HL-60 (cell line): Measurements from ENCODE around the gene KHNYN.

Source experiments
- DNase-seq, 2 experiments: peaks; one replicate each; pipeline ENCODE4 v3.0.0-alpha.2; 2010 to 2020; ENCODE audit warnings: low read depth in 1 of 2, low spot score in 1 of 2
- H3K27ac ChIP-seq: fragments of 250-450 bp; sonication (Bioruptor Pico); replicated peaks from 2 replicates; pipeline ENCODE4 v1.5.1; 2020; ENCODE audit warnings: mild to moderate bottlenecking, moderate library complexity
- H3K27me3 ChIP-seq: fragments of 250-450 bp; sonication (Bioruptor Pico); 2 replicates; pipeline ENCODE4 v1.5.1; 2021; ENCODE audit warnings: mild to moderate bottlenecking, moderate library complexity; ENCODE audit not compliant: insufficient read depth, poor library complexity, severe bottlenecking
- H3K4me3 ChIP-seq: replicated peaks from 2 replicates; pipeline ENCODE4 v1.5.1; 2011; ENCODE audit warnings: mild to moderate bottlenecking, control low read depth, low read length; ENCODE audit not compliant: insufficient read depth
- GABPA ChIP-seq: IDR thresholded peaks from 2 replicates; pipeline ENCODE4 v1.6.1; 2012; ENCODE audit warnings: low read depth
- POLR2AphosphoS5 ChIP-seq: IDR thresholded peaks from 2 replicates; pipeline ENCODE4 v1.6.1; 2012; ENCODE audit warnings: low read depth
- SPI1 ChIP-seq: IDR thresholded peaks from 2 replicates; pipeline ENCODE4 v1.6.1; 2012; ENCODE audit warnings: low read depth, mild to moderate bottlenecking, borderline replicate concordance
- TF ChIP-seq, protein P1 (sequence below): IDR thresholded peaks from 2 replicates; pipeline ENCODE4 v1.6.1; 2012; ENCODE audit warnings: low read depth; ENCODE audit not compliant: insufficient replicate concordance
- TF ChIP-seq, protein P2 (sequence below): IDR thresholded peaks from one replicate; pipeline ENCODE4 v1.5.1; 2011; ENCODE audit warnings: low read length, control low read depth, inconsistent platforms; ENCODE audit not compliant: insufficient read depth

Gene KHNYN

DNA sequence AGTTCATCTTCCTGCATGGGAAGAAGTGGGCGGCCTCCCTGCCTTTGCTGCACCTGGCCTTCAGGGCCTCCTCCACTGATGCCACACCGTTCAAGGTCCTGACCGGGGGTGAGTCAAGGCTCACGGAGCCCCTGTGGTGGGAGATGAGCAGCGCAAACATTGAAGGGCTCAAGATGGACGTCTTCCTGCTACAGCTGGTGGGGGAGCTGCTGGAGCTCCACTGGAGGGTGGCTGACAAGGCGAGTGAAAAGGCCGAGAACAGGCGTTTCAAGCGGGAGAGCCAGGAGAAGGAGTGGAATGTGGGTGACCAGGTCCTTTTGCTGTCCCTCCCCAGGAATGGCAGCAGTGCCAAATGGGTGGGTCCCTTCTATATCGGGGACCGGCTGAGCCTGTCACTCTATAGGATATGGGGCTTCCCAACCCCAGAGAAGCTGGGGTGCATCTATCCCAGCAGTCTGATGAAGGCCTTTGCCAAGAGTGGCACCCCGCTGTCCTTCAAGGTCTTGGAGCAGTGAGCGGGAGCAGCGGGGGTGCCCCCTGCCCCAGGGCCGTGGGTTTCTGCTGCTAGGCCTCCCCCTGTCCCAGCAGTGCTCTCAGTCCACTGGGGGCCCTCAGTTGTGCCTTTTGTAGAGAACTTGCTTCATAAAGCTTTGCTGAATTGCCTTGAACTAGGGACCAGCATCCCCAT is 12.7 kb upstream of the KHNYN start:
- H3K27ac ChIP-seq = no peak overlapping the region

DNA sequence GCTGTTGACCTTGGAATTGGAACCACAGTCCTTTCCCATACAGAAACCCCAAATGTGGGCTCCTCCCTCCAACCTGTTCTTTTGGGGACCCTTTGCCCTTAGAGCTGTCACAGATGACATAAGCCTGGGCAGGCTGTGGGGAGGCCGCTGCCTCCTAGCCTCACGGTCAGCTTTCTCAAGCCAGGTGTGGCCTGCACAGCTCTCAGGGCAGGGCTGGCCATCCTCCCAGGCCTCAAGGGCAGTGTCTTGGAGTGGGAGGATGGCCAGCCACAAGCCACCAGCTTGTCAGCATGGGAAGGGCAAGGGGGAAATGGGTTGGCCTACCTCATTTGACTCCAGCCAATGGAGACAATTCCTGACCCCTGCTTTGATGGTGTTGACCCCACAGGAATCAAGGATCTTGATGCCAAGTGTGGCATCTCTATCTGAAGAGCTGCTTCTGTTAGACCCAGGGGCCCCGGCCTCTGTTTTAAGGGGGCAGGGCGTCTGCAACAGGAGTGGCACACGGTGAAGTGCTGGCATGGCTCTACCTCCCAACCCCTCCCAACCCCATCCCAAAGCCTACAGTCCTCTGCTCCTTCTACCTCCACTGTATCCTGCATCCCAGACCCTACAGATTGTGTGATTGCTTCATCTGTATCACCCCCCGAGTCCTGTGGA is 11.8 kb upstream of the KHNYN start:
- H3K27me3 ChIP-seq = no peaks in the 10 kb centered on the region
- no peak overlapping the region for H3K4me3 ChIP-seq
- no peak overlapping the region for H3K27ac ChIP-seq
- DNase-seq = no peak
- TF ChIP-seq POLR2AphosphoS5 = no peak
- TF ChIP-seq SPI1 = no peak
- TF ChIP-seq, protein P1, sequence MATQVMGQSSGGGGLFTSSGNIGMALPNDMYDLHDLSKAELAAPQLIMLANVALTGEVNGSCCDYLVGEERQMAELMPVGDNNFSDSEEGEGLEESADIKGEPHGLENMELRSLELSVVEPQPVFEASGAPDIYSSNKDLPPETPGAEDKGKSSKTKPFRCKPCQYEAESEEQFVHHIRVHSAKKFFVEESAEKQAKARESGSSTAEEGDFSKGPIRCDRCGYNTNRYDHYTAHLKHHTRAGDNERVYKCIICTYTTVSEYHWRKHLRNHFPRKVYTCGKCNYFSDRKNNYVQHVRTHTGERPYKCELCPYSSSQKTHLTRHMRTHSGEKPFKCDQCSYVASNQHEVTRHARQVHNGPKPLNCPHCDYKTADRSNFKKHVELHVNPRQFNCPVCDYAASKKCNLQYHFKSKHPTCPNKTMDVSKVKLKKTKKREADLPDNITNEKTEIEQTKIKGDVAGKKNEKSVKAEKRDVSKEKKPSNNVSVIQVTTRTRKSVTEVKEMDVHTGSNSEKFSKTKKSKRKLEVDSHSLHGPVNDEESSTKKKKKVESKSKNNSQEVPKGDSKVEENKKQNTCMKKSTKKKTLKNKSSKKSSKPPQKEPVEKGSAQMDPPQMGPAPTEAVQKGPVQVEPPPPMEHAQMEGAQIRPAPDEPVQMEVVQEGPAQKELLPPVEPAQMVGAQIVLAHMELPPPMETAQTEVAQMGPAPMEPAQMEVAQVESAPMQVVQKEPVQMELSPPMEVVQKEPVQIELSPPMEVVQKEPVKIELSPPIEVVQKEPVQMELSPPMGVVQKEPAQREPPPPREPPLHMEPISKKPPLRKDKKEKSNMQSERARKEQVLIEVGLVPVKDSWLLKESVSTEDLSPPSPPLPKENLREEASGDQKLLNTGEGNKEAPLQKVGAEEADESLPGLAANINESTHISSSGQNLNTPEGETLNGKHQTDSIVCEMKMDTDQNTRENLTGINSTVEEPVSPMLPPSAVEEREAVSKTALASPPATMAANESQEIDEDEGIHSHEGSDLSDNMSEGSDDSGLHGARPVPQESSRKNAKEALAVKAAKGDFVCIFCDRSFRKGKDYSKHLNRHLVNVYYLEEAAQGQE = no peak
- TF ChIP-seq GABPA = no peak

More for the DNA sequence above, 12.7 kb upstream of the KHNYN start:
- TF ChIP-seq, protein P2, sequence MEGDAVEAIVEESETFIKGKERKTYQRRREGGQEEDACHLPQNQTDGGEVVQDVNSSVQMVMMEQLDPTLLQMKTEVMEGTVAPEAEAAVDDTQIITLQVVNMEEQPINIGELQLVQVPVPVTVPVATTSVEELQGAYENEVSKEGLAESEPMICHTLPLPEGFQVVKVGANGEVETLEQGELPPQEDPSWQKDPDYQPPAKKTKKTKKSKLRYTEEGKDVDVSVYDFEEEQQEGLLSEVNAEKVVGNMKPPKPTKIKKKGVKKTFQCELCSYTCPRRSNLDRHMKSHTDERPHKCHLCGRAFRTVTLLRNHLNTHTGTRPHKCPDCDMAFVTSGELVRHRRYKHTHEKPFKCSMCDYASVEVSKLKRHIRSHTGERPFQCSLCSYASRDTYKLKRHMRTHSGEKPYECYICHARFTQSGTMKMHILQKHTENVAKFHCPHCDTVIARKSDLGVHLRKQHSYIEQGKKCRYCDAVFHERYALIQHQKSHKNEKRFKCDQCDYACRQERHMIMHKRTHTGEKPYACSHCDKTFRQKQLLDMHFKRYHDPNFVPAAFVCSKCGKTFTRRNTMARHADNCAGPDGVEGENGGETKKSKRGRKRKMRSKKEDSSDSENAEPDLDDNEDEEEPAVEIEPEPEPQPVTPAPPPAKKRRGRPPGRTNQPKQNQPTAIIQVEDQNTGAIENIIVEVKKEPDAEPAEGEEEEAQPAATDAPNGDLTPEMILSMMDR = no peak
- TF ChIP-seq, protein P1 = no peak
- TF ChIP-seq SPI1 (no peak), GABPA (no peak), POLR2AphosphoS5 (no peak)
- Histone ChIP-seq H3K4me3 (no peak overlapping the region), H3K27me3 (no peaks in the 10 kb centered on the region)
- DNase-seq = no peak

DNA sequence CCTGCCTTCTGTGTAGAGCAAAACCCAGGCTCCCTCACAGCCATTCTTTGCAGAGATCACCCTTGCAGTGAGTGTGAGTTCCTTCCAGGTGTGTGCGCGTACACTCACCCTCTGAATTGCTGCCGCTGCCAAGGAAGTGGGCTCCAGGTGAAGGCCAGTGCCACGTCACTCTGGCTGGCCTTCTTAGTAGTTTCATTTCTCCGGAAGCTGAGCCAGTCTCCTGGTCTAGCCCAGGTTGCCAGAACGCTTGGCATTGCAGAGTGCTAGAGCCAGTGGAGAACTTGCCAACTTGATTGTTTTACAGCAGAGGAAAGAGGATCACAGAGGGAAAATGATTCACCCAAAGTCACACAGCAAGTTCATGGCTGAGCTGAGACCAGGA is 11.3 kb upstream of the KHNYN start:
- H3K27me3 ChIP-seq = no peaks in the 10 kb centered on the region
- TF ChIP-seq, protein P2 = no peak
- TF ChIP-seq, protein P1 = no peak
- TF ChIP-seq SPI1 = no peak
- no peak for TF ChIP-seq POLR2AphosphoS5
- no peak for TF ChIP-seq GABPA
- H3K27ac ChIP-seq = no peak overlapping the region
- no peak for DNase-seq
- no peak overlapping the region for H3K4me3 ChIP-seq
